HCT116 (cell line): Measurements from ENCODE around the gene RND3. TPM values are rescaled to one million over a fixed set of nuclear protein-coding genes. Genes with fewer than 3 reads are reported as not detected.

ENCODE experiments used
- ATAC-seq: fragments of 200-7000 bp; cut with Tn5 transposase; 2 replicates; pipeline ENCODE4 v1.9.1; 2020; ENCODE audit warnings: mild to moderate bottlenecking, moderate library complexity
- BruUV-seq: library from RNA; stranded (reverse); fragments of 400-500 nt; replicated peaks from 2 replicates; lab custom pipeline; 2021; lab: Mats Ljungman, UMichigan
- CTCF ChIA-PET: fragments of 300-600 bp; sonication (Branson Sonifier 250); formaldehyde crosslinking; loops from one replicate; lab custom pipeline; 2021; ENCODE audit warnings: antibody characterized with exemption; lab: Charles Lee
- POLR2A ChIA-PET: fragments of 300-600, 350-600 bp; sonication (Branson Sonifier 250); formaldehyde crosslinking; loops from one replicate; lab custom pipeline; 2021; ENCODE audit warnings: antibody characterized with exemption; lab: Charles Lee
- RAD21 ChIA-PET, 2 experiments: fragments of 300-600 bp; sonication (Branson Sonifier 250); formaldehyde crosslinking; loops; one replicate each; lab custom pipeline; 2023; ENCODE audit warnings: low total read pairs in 2 of 2; ENCODE audit not compliant: uncharacterized antibody in 2 of 2, unreplicated experiment in 2 of 2, low non-redundant PET in 1 of 2; lab: Charles Lee
- DNase-seq: peaks from one replicate; pipeline ENCODE4 v3.0.0-alpha.2; 2010; ENCODE audit warnings: low read depth, low spot score
- H2AFZ ChIP-seq: fragments of 200-600 bp; shearing (Covaris generic), sonication (generic); 2 replicates; pipeline ENCODE4 v1.6.1; 2017; ENCODE audit warnings: low read depth, mixed run types, mixed read lengths, antibody characterized with exemption, low read length; ENCODE audit not compliant: poor library complexity, severe bottlenecking
- H3K27ac ChIP-seq: 2 replicates; pipeline ENCODE4 v1.5.1; 2012; ENCODE audit warnings: low read depth, low read length
- H3K27me3 ChIP-seq: fragments of 200-600 bp; sonication (generic); 2 replicates; pipeline ENCODE4 v1.6.1; 2016; ENCODE audit warnings: mixed run types, low read length, mixed read lengths; ENCODE audit not compliant: insufficient read depth
- H3K36me3 ChIP-seq, 2 experiments: fragments of 200-500 bp in 1 of 2; fragments of 200-600 bp in 1 of 2; sonication (Bioruptor generic) in 1 of 2; sonication (generic) in 1 of 2; 2 replicates each; pipeline versions ENCODE4 v1.5.1 to v1.6.1; 2014 to 2016; ENCODE audit warnings: low read length in 2 of 2, inconsistent platforms in 1 of 2, mixed read lengths in 1 of 2, mixed run types in 1 of 2; ENCODE audit not compliant: insufficient read depth in 2 of 2, control insufficient read depth in 1 of 2
- H3K4me1 ChIP-seq, 2 experiments: fragments of 200-600 bp in 1 of 2; sonication (generic) in 1 of 2; 2 replicates each; pipeline versions ENCODE4 v1.5.1 to v1.6.1; 2012 to 2017; ENCODE audit warnings: low read length in 2 of 2, inconsistent platforms in 1 of 2, mild to moderate bottlenecking in 1 of 2, mixed read lengths in 1 of 2, mixed run types in 1 of 2, moderate library complexity in 1 of 2; ENCODE audit not compliant: insufficient read depth in 2 of 2, control insufficient read depth in 1 of 2
- H3K4me2 ChIP-seq: fragments of 200-600 bp; sonication (generic); 2 replicates; pipeline ENCODE4 v1.6.1; 2017; ENCODE audit warnings: mixed run types, low read length, mixed read lengths
- H3K4me3 ChIP-seq, 2 experiments: fragments of 200-600 bp in 1 of 2; sonication (generic) in 1 of 2; replicated peaks in 1 of 2; 2 replicates each; pipeline ENCODE4 v1.5.1; 2011 to 2016; ENCODE audit warnings: low read length in 2 of 2, control low read depth in 1 of 2, low read depth in 1 of 2, mild to moderate bottlenecking in 1 of 2, mixed read lengths in 1 of 2, mixed run types in 1 of 2
- H3K79me2 ChIP-seq: fragments of 200-600 bp; sonication (generic); 2 replicates; pipeline ENCODE4 v1.6.1; 2017; ENCODE audit warnings: mild to moderate bottlenecking, mixed run types, low read length, moderate library complexity, mixed read lengths; ENCODE audit not compliant: insufficient read depth
- H3K9ac ChIP-seq: fragments of 200-600 bp; sonication (generic); 2 replicates; pipeline ENCODE4 v1.6.1; 2016; ENCODE audit warnings: low read length, mixed read lengths
- H3K9me2 ChIP-seq: fragments of 200-600 bp; sonication (generic), shearing (Covaris generic); 2 replicates; pipeline ENCODE4 v1.6.1; 2017; ENCODE audit warnings: mixed run types, mild to moderate bottlenecking, moderate library complexity; ENCODE audit not compliant: insufficient read depth
- H3K9me3 ChIP-seq, 2 experiments: fragments of 200-500 bp in 1 of 2; fragments of 200-600 bp in 1 of 2; sonication (Bioruptor generic) in 1 of 2; sonication (generic) in 1 of 2; 2 replicates each; pipeline ENCODE4 v1.6.1; 2014 to 2017; ENCODE audit warnings: low read length in 2 of 2, mixed read lengths in 2 of 2, inconsistent platforms in 1 of 2, low read depth in 1 of 2, mild to moderate bottlenecking in 1 of 2, mixed run types in 1 of 2, moderate library complexity in 1 of 2; ENCODE audit not compliant: control insufficient read depth in 1 of 2, insufficient read depth in 1 of 2
- H4K20me1 ChIP-seq: fragments of 200-600 bp; sonication (generic), shearing (Covaris generic); 2 replicates; pipeline ENCODE4 v1.6.1; 2017; ENCODE audit warnings: mixed run types, mild to moderate bottlenecking, moderate library complexity; ENCODE audit not compliant: insufficient read depth
- CBX3 ChIP-seq: IDR thresholded peaks from 2 replicates; pipeline ENCODE4 v1.6.1; 2012; ENCODE audit warnings: low read depth
- CEBPB ChIP-seq: IDR thresholded peaks from 2 replicates; pipeline ENCODE4 v1.6.1; 2012; ENCODE audit warnings: low read depth
- EGR1 ChIP-seq: IDR thresholded peaks from 2 replicates; pipeline ENCODE4 v1.6.1; 2012; ENCODE audit warnings: low read depth
- ELF1 ChIP-seq: IDR thresholded peaks from 2 replicates; pipeline ENCODE4 v1.6.1; 2012; ENCODE audit warnings: low read depth, borderline replicate concordance
- FOSL1 ChIP-seq: IDR thresholded peaks from 2 replicates; pipeline ENCODE4 v1.6.1; 2012; ENCODE audit warnings: low read depth
- JUND ChIP-seq: IDR thresholded peaks from 2 replicates; pipeline ENCODE4 v1.6.1; 2012
- POLR2A ChIP-seq: IDR thresholded peaks from 2 replicates; pipeline ENCODE4 v1.7.0; 2011; ENCODE audit warnings: borderline replicate concordance; ENCODE audit not compliant: insufficient read depth, insufficient read length; ENCODE audit errors: extremely low read depth
- POLR2AphosphoS5 ChIP-seq: IDR thresholded peaks from 2 replicates; pipeline ENCODE4 v1.6.1; 2011; ENCODE audit warnings: mild to moderate bottlenecking, low read depth, low read length, moderate library complexity
- SIN3A ChIP-seq: IDR thresholded peaks from 2 replicates; pipeline ENCODE4 v1.6.1; 2012; ENCODE audit warnings: low read depth
- SP1 ChIP-seq: IDR thresholded peaks from 2 replicates; pipeline ENCODE4 v1.6.1; 2012; ENCODE audit warnings: low read depth
- SRF ChIP-seq: IDR thresholded peaks from 2 replicates; pipeline ENCODE4 v1.6.1; 2012; ENCODE audit warnings: low read depth
- TCF7L2 ChIP-seq: IDR thresholded peaks from 2 replicates; pipeline ENCODE4 v1.7.0; 2011; ENCODE audit warnings: borderline replicate concordance, inconsistent platforms; ENCODE audit not compliant: insufficient read depth, insufficient read length; ENCODE audit errors: extremely low read depth
- YY1 ChIP-seq: IDR thresholded peaks from 2 replicates; pipeline ENCODE4 v1.6.1; 2011; ENCODE audit warnings: low read length, low read depth, moderate library complexity, mild to moderate bottlenecking; ENCODE audit not compliant: insufficient replicate concordance; ENCODE audit errors: extremely low read depth
- ZNF274 ChIP-seq: fragments of 200-500 bp; sonication (Bioruptor generic); IDR thresholded peaks from 2 replicates; pipeline ENCODE4 v1.6.1; 2014; ENCODE audit warnings: mild to moderate bottlenecking, low read depth, low read length, inconsistent platforms
- intact Hi-C: fragments of 100-400 bp; cut with micrococcal nuclease; formaldehyde crosslinking; loops from 2 replicates; pipeline ENCODE4 v1.10.0; 2022
- total RNA-seq: library from RNA; stranded (reverse); gene quantifications from one replicate; pipeline ENCODE4 v1.2.1, GENCODE V29; 2021; ENCODE audit not compliant: unreplicated experiment
- TF ChIP-seq, protein P1 (sequence below): IDR thresholded peaks from 2 replicates; pipeline ENCODE4 v1.6.1; 2011; ENCODE audit warnings: mild to moderate bottlenecking, low read length, moderate library complexity; ENCODE audit not compliant: insufficient replicate concordance; ENCODE audit errors: extremely low read depth
- TF ChIP-seq, protein P2 (sequence below): IDR thresholded peaks from 2 replicates; pipeline ENCODE4 v1.6.1; 2012
- TF ChIP-seq, protein P3 (sequence below): IDR thresholded peaks from 2 replicates; pipeline ENCODE4 v1.6.1; 2012; ENCODE audit warnings: low read depth
- TF ChIP-seq, protein P4 (sequence below): IDR thresholded peaks from 2 replicates; pipeline ENCODE4 v1.6.1; 2012

The RND3 gene
- total RNA-seq, 1 experiment from 2014 or later = 15.0 TPM

DNA sequence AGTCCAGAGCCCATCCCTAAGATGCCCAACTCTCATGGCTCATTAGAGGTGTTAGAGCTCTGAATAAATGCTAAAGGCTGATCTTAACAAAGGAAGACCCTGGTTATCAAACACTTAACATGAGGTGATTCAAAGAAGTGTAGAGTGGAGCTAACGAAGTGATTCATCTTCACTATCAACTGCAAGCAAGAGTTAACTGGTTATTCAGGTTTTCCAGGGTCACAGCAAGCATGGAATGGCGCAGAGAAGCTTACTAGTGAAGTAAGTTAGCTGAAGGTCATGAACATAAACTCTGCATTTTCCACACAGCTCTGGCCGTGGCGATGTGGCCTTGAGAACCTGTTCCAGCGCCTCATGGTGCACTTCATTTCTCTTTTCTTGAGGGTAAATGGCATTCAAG, 17.0 kb downstream of the RND3 start:
- H3K36me3 ChIP-seq = peaks cover 17 to 54% of the 10 kb centered on the region in 2 experiments; a peak in 3 of 4 replicates
- H3K4me1 ChIP-seq = peaks cover 0 to 42% of the 10 kb centered on the region in 2 experiments; a peak in 2 of 4 replicates
- no peak overlapping the region for H2AFZ ChIP-seq
- H3K27ac ChIP-seq = no peak overlapping the region
- H4K20me1 ChIP-seq = peaks cover 9% of the 10 kb centered on the region; the same call in 1 of the 2 replicates
- no peaks in the 10 kb centered on the region for H3K27me3 ChIP-seq
- TF ChIP-seq YY1 (no peak), POLR2AphosphoS5 (no peak), SRF (no peak), CEBPB (no peak), ZNF274 (no peak), TCF7L2 (no peak), FOSL1 (no peak), SIN3A (no peak), EGR1 (no peak), SP1 (no peak), JUND (no peak), CBX3 (no peak), POLR2A (no peak), ELF1 (no peak)
- TF ChIP-seq, protein P1, sequence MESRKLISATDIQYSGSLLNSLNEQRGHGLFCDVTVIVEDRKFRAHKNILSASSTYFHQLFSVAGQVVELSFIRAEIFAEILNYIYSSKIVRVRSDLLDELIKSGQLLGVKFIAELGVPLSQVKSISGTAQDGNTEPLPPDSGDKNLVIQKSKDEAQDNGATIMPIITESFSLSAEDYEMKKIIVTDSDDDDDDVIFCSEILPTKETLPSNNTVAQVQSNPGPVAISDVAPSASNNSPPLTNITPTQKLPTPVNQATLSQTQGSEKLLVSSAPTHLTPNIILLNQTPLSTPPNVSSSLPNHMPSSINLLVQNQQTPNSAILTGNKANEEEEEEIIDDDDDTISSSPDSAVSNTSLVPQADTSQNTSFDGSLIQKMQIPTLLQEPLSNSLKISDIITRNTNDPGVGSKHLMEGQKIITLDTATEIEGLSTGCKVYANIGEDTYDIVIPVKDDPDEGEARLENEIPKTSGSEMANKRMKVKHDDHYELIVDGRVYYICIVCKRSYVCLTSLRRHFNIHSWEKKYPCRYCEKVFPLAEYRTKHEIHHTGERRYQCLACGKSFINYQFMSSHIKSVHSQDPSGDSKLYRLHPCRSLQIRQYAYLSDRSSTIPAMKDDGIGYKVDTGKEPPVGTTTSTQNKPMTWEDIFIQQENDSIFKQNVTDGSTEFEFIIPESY = no peak
- TF ChIP-seq, protein P2, sequence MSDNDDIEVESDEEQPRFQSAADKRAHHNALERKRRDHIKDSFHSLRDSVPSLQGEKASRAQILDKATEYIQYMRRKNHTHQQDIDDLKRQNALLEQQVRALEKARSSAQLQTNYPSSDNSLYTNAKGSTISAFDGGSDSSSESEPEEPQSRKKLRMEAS = no peak
- TF ChIP-seq, protein P3, sequence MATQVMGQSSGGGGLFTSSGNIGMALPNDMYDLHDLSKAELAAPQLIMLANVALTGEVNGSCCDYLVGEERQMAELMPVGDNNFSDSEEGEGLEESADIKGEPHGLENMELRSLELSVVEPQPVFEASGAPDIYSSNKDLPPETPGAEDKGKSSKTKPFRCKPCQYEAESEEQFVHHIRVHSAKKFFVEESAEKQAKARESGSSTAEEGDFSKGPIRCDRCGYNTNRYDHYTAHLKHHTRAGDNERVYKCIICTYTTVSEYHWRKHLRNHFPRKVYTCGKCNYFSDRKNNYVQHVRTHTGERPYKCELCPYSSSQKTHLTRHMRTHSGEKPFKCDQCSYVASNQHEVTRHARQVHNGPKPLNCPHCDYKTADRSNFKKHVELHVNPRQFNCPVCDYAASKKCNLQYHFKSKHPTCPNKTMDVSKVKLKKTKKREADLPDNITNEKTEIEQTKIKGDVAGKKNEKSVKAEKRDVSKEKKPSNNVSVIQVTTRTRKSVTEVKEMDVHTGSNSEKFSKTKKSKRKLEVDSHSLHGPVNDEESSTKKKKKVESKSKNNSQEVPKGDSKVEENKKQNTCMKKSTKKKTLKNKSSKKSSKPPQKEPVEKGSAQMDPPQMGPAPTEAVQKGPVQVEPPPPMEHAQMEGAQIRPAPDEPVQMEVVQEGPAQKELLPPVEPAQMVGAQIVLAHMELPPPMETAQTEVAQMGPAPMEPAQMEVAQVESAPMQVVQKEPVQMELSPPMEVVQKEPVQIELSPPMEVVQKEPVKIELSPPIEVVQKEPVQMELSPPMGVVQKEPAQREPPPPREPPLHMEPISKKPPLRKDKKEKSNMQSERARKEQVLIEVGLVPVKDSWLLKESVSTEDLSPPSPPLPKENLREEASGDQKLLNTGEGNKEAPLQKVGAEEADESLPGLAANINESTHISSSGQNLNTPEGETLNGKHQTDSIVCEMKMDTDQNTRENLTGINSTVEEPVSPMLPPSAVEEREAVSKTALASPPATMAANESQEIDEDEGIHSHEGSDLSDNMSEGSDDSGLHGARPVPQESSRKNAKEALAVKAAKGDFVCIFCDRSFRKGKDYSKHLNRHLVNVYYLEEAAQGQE = no peak
- TF ChIP-seq, protein P4, sequence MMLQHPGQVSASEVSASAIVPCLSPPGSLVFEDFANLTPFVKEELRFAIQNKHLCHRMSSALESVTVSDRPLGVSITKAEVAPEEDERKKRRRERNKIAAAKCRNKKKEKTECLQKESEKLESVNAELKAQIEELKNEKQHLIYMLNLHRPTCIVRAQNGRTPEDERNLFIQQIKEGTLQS = no peak
- DNase-seq (no peak), ATAC-seq (no peak)
- H3K4me2 ChIP-seq = no peak overlapping the region
- ChIA-PET RAD21 (no interaction called here), CTCF (no interaction called here), POLR2A (no interaction called here)
- H3K79me2 ChIP-seq = peaks cover 44% of the 10 kb centered on the region
- intact Hi-C loops = no loop called here
- no peaks in the 10 kb centered on the region for H3K9me3 ChIP-seq
- BruUV-seq = no TSS peak
- H3K9me2 ChIP-seq = no peaks in the 10 kb centered on the region
- H3K4me3 ChIP-seq = no peak overlapping the region
- H3K9ac ChIP-seq = no peak overlapping the region
